Kidney epithelial cell (primary cell): ENCODE results near the gene ISY1. TPM values are rescaled to one million over a fixed set of nuclear protein-coding genes. Genes with fewer than 3 reads are reported as not detected.

Source experiments
- DNase-seq: peaks from one replicate; pipeline ENCODE4 v3.0.0-alpha.2; 2010; ENCODE audit warnings: low read depth
- H3K27me3 ChIP-seq: 2 replicates; pipeline ENCODE4 v1.6.0; 2011; ENCODE audit warnings: low read length; ENCODE audit not compliant: control insufficient read depth, insufficient read depth
- H3K36me3 ChIP-seq: 2 replicates; pipeline ENCODE4 v1.5.1; 2011; ENCODE audit warnings: low read length; ENCODE audit not compliant: control insufficient read depth, insufficient read depth
- H3K4me3 ChIP-seq: 2 replicates; pipeline ENCODE4 v1.5.1; 2011; ENCODE audit warnings: low read depth, mild to moderate bottlenecking, control low read depth, low read length
- total RNA-seq: library from RNA; depleted of rRNA; stranded (reverse); fragments of >200 nt; gene quantifications from 2 replicates; pipeline ENCODE4 v1.2.3, GENCODE V29; 2015
- TF ChIP-seq, protein P1 (sequence below): IDR thresholded peaks from 2 replicates; pipeline ENCODE4 v1.5.1; 2011; ENCODE audit warnings: mild to moderate bottlenecking, moderate library complexity, low read length, control low read depth, inconsistent platforms; ENCODE audit not compliant: insufficient read depth, poor library complexity, severe bottlenecking

Gene ISY1
- total RNA-seq, result 21.2 and 27.7 TPM in 2 replicates

DNA sequence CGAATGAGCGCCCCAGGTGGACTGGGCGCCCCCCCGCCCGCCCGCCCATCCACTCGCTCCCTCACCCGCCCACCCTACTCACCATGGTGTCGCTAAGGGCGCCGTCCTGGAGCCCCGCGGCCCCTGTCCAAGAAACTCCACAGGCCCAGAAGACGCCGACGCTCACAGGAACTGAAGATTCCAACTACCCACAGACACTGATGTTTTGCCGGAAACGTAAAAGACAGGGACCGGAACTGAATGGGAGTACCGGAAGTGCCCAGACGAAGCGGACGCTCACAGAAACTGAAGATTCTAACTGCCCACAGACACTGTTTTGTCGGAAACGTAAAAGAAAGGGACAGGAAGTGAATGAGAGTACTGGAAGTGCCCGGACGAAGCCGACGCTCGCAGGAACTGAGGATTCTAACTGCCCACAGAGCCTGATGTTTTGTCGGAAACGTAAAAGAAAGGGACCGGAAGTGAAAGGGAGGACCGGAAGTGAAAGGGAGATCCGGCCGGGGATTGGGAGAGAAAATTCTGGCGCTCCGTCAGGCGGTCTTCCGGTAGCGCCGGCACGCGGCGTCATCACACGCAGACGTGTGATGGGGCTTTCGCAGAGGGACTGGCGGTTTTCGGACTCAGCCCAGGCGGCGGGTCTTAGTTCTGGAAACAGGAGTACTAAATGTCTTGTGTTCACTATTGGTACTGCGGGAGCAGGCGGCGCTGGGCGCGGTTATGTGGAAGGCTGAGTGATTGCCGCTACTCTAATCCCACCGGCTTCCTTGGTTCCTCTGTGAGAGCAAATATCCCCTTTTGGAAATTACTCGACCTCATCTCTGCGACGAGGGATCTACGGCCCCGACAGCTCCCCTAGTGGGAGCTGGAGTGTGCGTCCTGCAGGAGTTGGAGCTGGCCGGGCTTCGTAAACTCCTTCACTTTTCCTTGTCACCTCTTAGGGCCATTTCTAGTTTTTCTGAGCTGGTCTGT is at the start of gene ISY1:
Gene ISY1, minus strand, starts transcription at position 173 of the 969 bp plus-strand sequence. Its CDS starts 88 bp downstream, at position 85.
- Histone ChIP-seq H3K27me3 (no peaks in the 10 kb centered on the region), H3K36me3 (no peaks in the 10 kb centered on the region), H3K4me3 (peak within 1 kb of the TSS; percentile 57)
- TF ChIP-seq, protein P1, sequence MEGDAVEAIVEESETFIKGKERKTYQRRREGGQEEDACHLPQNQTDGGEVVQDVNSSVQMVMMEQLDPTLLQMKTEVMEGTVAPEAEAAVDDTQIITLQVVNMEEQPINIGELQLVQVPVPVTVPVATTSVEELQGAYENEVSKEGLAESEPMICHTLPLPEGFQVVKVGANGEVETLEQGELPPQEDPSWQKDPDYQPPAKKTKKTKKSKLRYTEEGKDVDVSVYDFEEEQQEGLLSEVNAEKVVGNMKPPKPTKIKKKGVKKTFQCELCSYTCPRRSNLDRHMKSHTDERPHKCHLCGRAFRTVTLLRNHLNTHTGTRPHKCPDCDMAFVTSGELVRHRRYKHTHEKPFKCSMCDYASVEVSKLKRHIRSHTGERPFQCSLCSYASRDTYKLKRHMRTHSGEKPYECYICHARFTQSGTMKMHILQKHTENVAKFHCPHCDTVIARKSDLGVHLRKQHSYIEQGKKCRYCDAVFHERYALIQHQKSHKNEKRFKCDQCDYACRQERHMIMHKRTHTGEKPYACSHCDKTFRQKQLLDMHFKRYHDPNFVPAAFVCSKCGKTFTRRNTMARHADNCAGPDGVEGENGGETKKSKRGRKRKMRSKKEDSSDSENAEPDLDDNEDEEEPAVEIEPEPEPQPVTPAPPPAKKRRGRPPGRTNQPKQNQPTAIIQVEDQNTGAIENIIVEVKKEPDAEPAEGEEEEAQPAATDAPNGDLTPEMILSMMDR, result peak; percentile 95
- peak; percentile 73 for DNase-seq

- no peaks in the 10 kb centered on the region for H3K36me3 ChIP-seq
- H3K4me3 ChIP-seq, result no peak overlapping the region
- H3K27me3 ChIP-seq, result no peaks in the 10 kb centered on the region
- TF ChIP-seq, protein P1, result no peak
- no peak for DNase-seq
These were observed 46.6 kb upstream of the ISY1 start for GRCh38 chr3:129207479-129207878.

DNA sequence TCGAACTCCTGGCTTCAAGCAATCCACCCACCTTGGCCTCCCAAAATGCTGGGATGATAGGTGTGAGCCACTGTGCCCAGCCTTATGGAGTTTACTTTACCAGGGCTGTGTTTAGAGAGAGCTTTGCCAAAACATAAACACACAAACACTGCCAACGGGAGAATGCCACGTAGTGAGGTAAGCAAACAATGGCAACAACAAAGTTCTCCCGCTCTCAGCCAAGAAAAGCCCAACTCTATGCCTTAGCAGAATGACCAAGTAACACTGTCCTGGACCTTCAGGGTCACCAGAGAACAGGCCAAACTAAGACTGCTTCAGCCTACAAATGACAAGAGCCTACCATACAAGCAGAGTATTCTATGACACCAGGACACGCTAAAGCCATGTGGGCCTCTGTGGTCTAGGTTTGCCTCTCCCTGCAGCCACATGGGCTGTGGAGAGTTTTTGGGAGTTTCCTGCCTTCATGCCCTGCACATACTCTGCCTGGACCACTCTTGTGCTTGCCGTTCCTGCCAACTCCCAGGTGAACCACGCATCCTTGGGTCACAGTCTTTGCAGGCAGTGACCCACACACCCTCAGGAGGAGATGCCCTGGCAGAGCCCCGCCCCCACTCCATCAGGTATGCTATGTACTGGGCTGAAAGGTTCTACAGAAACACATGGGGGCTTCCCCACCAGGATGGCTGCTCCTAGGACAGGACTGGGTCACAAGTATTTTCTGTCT is 44.4 kb upstream of the ISY1 start:
- no peaks in the 10 kb centered on the region for H3K27me3 ChIP-seq
- no peak for DNase-seq
- H3K4me3 ChIP-seq, result no peak overlapping the region
- H3K36me3 ChIP-seq, result no peaks in the 10 kb centered on the region
- TF ChIP-seq, protein P1, result no peak

DNA sequence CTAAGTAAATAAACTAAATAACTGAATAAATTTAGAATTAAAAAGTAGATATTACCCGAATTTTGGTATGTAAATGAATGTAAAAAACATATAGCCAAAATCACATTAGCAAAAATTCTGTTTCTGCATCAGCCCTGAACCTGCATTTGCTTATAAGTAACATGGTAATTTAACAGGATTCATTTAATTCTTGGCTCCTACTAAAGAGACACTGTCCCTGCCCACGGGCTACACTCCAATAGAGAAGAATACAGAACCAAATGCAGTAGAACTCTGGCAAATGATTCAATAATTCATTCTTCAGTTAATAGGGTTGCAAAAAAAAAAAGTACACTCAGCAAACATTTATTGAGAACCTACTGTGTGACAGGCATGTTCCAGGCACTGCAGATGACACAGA is 43.6 kb upstream of the ISY1 start:
- H3K36me3 ChIP-seq, result no peaks in the 10 kb centered on the region
- H3K27me3 ChIP-seq, result no peaks in the 10 kb centered on the region
- TF ChIP-seq, protein P1, result no peak
- no peak overlapping the region for H3K4me3 ChIP-seq
- no peak for DNase-seq

DNA sequence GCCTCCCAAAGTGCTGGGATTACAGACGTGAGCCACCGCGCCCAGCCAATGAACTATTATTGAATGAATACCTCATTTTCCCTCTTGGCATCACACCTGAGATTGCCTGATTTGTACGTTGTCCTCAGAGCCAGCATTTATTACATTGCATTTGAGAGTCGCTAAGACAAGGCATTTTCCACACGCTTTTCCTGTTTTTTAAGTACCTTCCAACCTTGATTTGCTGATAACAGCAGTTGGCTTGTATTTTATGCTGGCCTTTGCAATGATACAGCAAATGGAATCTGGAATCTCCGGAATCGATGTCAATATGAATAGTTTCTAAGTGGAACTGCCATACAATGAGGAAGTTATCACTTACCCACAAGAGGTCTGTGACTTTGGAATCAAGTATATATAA is 38.5 kb upstream of the ISY1 start:
- Histone ChIP-seq H3K27me3 (no peaks in the 10 kb centered on the region), H3K4me3 (no peak overlapping the region), H3K36me3 (no peaks in the 10 kb centered on the region)
- DNase-seq, result no peak
- TF ChIP-seq, protein P1, result no peak
